ENCODE measurements around the gene IFT52.

Gene IFT52

GRCh38 chr20:43590392-43591303 is at the start of gene IFT52:
Gene IFT52, plus strand, starts transcription at chr20:43590937. Its CDS starts 3,762 bp downstream, at chr20:43594699.
- peak; percentile 96 for DNase-seq

GRCh38 chr20:43541214-43541613 is 49.5 kb upstream of the IFT52 start:
- no peak for DNase-seq

GRCh38 chr20:43542161-43542560 is 48.6 kb upstream of the IFT52 start:
- no peak for DNase-seq

GRCh38 chr20:43542674-43543073 is 48.1 kb upstream of the IFT52 start:
- no peak for DNase-seq

- DNase-seq, result no peak
Measured at GRCh38 chr20:43543138-43543537, 47.6 kb upstream of the IFT52 start.

GRCh38 chr20:43544501-43544900 is 46.2 kb upstream of the IFT52 start:
- DNase-seq, result no peak

- peak; percentile 21 for DNase-seq
Measured at GRCh38 chr20:43545837-43546578, 44.7 kb upstream of the IFT52 start.

GRCh38 chr20:43548273-43548880 is 42.4 kb upstream of the IFT52 start:
- DNase-seq, result peak; percentile 28

- no peak for DNase-seq
Measured at GRCh38 chr20:43549416-43550065, 41.2 kb upstream of the IFT52 start.

GRCh38 chr20:43550456-43550855 is 40.3 kb upstream of the IFT52 start:
- DNase-seq, result no peak

GRCh38 chr20:43554369-43554768 is 36.4 kb upstream of the IFT52 start:
- no peak for DNase-seq

GRCh38 chr20:43558412-43559146 is 32.2 kb upstream of the IFT52 start, which contains the start of gene SGK2:
Gene SGK2, plus strand, starts transcription at chr20:43559027. Its CDS starts 7,469 bp downstream, at chr20:43566496.
- no peak for DNase-seq

GRCh38 chr20:43559147-43559987 is 31.4 kb upstream of the IFT52 start:
- DNase-seq, result no peak

- DNase-seq, result no peak
Measured at GRCh38 chr20:43560974-43561373, 29.8 kb upstream of the IFT52 start.

GRCh38 chr20:43563429-43563828 is 27.3 kb upstream of the IFT52 start:
- DNase-seq, result no peak

GRCh38 chr20:43563991-43564390 is 26.7 kb upstream of the IFT52 start:
- no peak for DNase-seq

GRCh38 chr20:43564455-43564854 is 26.3 kb upstream of the IFT52 start:
- DNase-seq, result no peak

- no peak for DNase-seq
Measured at GRCh38 chr20:43564993-43565757, 25.6 kb upstream of the IFT52 start.

- no peak for DNase-seq
Measured at GRCh38 chr20:43565758-43566104, 25.0 kb upstream of the IFT52 start.

- DNase-seq, result no peak
Measured at GRCh38 chr20:43567477-43567876, 23.3 kb upstream of the IFT52 start.

GRCh38 chr20:43568706-43569105 is 22.0 kb upstream of the IFT52 start:
- DNase-seq, result no peak
